Cardiac septum (tissue), 1 donor: ENCODE measurements around the gene FUZ. TPM values are rescaled to one million over a fixed set of nuclear protein-coding genes. Genes with fewer than 3 reads are reported as not detected.

Source experiments
- DNase-seq: peaks from one replicate; pipeline ENCODE4 v3.0.0-alpha.2; 2020; ENCODE audit warnings: low spot score
- intact Hi-C: fragments of 100-400 bp; cut with DNase I; formaldehyde crosslinking; loops from one replicate; pipeline ENCODE4 v1.14.0; 2022
- total RNA-seq: library from RNA; stranded (reverse); fragmentation: NEBNext Ultra II Directional; extraction: Animal tissue kit (Norgen Biotek cat#: 25700); gene quantifications from one replicate; pipeline ENCODE4 v1.2.1, GENCODE V29; 2021
- donor health status: DM: no; HTN: no; CAD: no.

Gene FUZ
- total RNA-seq, 1 donor from 2014 or later = 13.7 TPM

DNA sequence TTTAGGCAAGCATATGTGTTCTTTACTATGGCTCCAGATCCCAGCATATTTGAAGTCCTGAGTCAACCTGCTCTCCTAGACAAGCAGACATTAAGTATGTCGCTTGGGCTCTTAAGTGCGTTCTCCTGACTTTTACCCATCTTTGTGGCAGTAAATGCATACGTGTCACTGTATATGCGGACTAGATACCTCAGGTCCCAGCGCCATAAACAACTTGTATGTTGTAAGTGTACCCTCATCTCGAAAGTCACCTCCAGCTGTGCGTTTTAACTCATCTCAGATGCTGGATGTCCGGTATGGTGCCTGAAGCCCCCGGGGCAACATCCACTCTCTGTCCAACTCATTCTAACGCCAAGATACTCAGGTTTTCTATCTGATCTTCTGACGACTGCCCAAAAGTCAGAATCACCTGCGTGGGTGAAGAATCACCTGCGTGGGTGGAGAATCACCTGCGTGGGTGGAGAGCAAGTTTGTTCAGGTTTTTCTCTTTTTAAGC, 39.6 kb upstream of the FUZ start:
- DNase-seq = no peak
- intact Hi-C loops = no loop called here

DNA sequence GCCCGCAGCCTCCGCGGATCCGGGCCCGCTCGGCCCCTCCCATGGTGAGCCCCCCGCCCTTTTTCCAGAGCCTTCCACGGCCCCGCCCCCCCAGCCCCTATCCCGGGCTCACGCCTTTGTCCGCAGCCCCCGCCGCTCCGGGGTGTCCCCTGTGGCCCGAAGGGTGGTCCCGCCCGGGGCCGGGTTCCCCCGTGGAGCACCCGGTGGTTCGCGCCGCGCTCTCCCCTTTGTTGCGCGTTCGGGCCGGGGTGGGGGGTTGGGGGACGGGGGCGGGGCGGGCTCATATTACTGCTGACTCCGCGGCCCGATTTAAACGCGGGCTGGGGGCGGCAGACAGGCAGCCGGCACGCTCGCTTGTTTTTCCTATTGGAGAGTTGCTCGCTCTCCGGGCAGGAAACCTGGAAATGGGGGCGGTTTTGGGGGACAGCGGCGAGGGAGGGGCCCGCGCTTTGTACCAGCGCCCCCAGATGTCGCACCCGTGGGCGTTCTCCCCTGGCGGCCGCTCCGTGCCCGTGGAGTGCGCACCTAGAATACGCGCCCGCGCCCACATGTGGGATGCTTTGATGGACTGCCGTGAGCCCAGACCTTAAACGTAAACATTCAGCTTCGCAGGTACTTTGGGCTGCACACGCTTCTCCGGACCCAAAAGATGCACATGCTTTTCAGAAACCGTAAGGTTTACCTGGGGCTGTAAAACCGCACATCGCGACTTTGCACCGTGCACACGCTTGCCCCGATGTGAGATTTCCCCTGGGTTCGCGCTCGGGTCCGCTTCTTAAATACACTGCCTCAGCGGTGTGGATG, 38.6 kb upstream of the FUZ start:
- intact Hi-C loops = loop anchor here (2.0 kb wide), 1 partner anchor 39 kb away; the partner anchor contains the start of gene FUZ
- no peak for DNase-seq

DNA sequence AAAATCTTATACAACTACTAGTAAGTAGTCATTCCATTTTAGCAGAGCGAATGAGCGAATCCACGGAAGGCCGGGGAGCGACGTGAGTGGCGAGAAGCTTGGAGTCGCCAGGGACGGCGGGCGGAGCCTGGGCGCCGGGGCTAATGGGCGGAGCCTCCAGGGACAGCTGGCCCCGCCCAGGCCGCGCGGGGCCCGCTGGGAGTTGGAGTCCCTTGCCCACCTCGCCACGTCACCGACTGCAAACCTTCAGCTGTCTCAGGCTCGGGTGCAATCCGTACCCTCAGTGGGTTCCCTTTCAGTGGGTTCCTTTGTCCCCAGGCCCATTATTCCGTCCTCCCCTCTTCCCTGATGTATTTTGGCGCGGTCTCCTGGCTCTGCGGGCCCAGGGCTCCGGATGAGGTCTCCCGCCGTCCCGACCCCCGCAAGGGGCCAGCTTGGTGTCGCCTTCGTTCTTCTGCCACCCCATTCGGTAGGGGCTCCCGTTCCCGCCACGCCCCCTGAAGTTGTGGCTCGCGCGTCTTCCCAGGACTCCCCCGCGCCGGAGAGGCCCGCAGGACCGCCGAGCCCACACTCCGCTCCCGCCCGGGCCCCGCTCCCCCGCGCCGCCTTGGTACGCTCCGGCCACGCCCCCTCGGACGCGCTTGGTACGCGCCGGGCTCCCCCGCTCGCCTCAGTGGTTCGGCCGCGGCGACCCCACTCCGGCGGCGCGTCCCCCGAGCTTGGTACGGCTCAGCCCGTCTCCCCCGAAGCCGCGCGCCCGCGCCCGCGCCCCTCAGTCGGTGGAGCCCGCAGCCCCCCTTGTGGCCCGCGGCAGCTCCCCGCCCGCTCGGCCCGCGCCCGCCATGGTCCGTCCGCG, 37.6 kb upstream of the FUZ start, which contains the start of gene PTOV1:
Gene PTOV1, plus strand, starts transcription at position 673 of the 856 bp plus-strand sequence.
- intact Hi-C loops = loop anchor here (2.0 kb wide), 1 partner anchor 38 kb away; the partner anchor contains the start of gene FUZ
- peak; percentile 97 for DNase-seq

DNA sequence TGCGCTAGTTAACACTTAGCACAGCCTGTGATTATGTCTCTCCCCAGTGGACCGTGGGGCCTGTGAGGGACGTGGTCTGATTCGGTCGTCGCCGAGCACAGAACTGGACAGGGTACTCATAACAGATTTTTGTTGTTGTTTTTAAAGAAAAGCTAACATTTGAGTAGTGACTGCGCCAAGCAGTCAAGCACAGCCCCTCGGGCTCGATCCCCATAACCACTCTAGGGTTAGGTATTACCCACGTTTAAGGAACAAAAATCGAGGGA, 37.1 kb upstream of the FUZ start:
- no peak for DNase-seq
- intact Hi-C loops = loop anchor here (2.0 kb wide), 1 partner anchor 37 kb away; the partner anchor contains the start of gene FUZ

DNA sequence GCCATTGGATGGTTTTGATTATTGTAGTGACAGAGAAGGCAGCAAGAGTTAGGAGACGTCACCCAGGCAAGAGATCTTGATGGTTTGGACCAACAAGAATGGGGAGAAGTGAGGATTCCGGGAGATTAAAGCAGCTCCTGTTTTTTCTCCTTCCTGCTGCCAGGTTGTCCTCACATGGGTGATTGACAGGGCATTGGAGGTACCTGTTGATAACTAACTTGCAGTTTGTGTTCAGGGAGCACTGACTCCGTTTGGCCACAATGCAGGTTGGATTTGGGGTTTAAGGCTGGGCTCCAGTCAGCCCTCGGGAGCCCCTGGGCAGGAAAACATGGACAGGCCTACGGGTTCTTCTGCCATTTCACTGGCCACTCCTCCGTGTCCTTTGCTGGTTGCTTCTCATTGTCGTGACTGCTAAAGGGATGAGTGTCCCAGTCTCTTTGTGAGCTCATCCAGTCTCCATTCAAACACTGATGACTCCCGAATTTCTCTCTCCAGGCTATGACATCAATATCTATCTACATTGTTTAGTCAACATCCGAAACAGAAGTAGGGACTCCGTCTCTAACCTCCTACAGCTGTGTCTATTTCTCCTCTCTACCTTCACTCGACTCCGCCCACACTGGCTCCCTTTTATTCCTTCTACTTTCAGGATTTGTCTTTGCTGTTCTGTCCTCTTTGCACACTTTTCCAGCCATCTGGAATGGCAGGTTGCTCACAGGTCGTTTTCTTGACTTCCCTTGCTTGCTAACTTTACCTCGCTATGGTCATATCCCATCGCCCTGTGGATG, 36.5 kb upstream of the FUZ start:
- intact Hi-C loops = loop anchor here (2.0 kb wide), 1 partner anchor 37 kb away; the partner anchor contains the start of gene FUZ
- no peak for DNase-seq

DNA sequence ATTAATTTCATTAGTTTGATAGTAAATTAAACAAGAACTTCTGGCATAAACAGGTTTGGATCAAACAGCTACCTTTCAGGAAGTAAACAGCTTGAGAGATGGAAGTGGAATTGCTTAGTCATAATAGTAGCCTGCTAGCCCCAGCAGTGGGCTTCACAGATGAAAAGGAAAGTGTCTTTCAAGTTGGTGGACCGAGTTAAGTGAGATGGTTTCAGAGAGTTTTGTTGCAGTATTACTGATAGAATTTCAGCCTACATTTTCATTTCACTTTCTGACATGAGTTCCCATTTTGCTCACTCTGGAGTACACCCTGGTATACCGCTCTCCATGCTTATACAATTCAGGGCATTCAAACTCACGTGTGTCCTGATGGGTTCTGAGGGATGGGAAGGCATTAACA, 35.8 kb upstream of the FUZ start:
- intact Hi-C loops = no loop called here
- no peak for DNase-seq

DNA sequence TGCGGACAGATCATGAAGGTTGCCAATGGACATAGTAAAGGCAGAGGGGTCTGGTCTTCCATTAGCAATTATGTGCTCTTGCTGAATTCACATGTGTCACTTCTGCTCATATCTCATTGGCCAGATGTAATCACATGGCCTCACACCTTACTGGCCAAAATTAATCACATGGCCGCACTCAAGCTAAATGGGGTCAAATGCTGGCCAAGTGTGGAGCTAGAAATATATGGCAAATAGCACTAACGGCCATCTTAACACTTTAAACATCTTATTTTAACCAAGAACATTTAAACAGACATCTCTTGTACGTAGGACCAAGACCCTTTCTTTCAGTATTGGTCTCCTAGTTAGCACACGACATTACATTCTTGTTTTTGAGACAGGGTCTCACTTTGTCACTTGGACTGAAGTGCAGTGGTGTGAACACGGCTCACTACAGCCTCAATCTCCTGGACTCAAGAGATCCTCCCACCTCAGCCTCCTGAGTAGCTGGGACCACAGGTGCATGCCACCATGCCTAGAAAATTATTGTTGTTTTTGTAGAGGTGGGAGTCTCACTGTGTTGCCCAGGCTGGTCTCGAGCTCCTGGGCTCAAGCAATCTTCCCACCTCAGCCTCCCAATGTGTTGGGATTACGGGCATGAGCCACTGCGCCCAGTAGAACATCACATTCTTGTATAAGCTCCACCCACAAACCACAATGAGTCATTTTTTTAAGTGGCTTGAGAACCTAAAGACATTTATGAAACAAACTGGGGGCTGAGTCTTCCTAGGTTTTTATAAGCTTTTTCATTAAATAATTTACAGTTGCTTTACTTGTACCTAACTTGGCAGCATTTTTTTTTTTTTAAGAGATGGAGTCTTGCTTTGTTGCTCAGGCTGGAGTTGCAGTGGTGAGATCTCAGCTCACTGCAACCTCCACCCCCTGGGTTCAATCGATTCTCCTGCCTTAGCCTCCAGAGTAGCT, 34.9 kb upstream of the FUZ start:
- intact Hi-C loops = no loop called here

DNA sequence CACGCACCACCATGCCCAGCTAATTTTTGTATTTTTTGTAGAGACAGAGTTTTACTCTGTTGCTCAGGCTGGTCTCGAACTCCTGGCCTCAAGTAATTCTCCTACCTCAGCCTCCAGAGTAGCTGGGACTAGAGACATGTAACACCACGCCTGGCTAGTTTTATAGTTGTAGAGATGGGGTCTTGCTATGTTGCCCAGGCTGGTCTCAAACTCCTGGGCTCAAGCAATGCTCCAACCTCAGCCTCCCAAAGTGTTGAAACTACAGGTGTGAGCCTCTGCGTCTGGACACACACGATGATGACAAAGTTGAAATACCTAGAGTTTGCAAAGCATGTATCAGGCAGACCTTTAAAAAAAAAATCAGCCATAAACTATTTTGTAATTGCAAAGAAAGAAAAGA, 33.3 kb upstream of the FUZ start:
- intact Hi-C loops = no loop called here
- DNase-seq = no peak

More for the DNA sequence above, 34.9 kb upstream of the FUZ start:
- no peak for DNase-seq

DNA sequence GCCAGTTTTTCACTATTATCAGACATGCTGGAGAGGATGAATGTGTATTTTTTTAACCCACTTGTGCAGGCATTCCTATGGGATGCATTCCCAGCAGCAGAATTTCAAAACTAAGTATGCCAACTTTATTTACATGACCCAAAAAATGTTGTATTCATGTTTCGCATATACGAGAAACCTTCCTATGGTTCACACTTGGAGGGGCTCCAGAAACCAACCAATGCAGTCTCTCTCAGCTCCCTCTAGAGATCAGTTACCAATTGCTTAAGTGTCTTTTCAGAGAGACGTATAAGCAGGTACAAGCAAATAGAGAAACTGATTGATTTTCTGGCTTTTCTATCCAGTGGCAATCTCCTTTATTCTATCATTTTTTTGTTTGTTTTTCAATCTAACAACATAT, 32.3 kb upstream of the FUZ start:
- no peak for DNase-seq
- intact Hi-C loops = no loop called here

DNA sequence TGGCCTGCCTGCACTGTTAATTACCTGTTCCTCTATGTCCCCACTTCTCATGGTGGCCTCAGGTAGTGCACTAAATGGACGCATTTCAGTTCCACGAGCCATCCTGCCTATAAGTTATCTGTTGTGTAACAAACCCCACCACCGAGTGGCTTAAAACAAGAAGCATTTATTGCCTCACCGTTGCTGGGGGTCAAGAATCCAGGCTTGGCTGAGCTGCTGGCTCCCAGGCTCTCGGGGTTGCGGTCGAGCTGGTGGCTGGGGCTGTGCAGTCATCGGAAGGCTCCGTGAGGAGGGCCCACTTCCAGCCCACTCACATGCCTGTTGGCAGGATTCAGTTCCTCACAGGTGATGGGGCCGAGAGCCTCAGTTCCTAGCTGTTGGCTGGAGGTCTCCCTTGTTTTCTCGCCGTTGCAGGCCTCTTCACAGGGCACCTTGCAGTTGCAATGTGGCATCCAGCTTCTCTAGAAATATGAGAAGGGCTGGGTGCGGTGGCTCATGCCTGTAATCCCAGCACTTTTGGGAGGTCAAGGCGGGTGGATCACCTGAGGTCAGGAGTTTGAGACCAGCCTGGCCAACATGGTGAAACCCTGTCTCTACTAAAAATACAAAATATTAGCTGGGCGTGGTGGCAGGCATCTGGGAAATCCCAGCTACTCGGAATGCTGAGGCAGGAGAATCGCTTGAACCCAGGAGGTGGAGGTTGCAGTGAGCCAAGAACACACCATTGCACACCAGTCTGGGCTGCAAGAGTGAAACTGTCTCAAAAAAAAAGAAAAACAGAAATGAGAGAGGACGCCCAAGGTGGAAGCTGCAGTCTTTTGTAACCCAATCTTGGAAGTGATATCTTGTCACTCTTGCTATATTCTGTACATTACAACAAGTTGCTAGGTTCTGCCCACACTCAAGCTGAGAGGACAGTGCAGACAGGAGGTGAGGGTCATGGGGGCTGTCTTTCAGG, 31.3 kb upstream of the FUZ start:
- intact Hi-C loops = no loop called here
- no peak for DNase-seq

DNA sequence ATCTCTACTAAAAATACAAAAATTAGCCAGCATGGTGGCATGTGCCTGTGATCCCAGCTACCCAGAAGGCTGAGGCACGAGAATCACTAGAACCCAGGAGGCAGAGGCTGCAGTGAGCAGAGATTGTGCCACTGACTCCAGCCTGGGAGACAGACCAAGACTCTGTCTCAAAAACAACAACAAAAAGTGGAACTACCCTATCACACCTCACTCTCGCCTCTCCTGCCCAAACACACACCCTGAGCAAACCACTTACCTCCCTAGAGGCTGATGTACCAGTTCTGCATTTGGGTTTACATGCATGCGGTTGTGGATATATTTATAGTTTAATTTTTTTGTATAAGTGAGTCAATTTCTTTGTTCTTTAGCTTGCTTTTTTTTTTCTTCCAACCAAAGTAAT, 30.2 kb upstream of the FUZ start:
- intact Hi-C loops = no loop called here
- DNase-seq = no peak

DNA sequence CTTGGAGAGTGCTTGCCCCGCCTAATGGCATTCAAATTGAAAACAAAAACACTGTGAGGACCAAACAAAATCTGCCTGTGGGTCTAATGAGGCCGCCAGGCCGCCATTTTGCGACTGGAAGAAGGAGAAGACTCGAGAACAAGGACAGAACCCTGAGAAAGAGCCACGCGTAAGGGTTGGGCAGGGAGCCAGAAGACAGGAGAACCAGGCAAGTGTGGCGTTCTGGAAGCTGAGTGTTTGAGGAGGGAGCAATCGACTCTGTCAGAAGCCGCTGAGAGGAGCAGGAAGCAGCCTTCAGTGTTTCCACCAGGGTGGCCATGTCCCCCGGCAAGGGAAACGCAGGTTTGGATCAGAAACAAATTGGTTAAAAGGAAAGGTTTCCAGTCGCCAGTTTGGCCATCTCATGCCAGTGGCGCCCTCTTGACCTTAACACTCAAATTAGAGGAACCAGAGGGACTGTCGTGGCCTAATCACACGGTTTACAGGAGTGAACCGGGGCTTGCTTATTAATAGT, 27.7 kb upstream of the FUZ start:
- intact Hi-C loops = no loop called here
- no peak for DNase-seq

DNA sequence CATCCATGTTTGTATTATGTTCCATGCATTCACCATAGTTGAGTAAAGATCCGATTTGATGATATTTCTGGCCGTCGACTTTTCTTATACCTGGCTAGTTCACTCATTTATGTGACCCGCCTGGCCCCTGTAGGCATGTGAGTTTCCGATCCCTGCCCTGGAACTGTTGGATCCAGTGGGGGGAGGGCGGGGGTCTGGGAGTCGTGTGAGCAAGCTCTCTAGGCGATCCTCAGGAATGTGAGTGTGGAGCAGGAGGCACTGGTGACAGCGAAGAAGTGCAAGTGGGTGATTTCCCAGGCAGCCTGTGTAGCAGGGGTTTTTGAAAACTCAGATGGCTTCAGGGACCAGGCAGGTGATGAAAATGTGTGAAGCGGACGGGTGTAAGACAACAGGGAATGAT, 27.2 kb upstream of the FUZ start:
- intact Hi-C loops = no loop called here
- no peak for DNase-seq

DNA sequence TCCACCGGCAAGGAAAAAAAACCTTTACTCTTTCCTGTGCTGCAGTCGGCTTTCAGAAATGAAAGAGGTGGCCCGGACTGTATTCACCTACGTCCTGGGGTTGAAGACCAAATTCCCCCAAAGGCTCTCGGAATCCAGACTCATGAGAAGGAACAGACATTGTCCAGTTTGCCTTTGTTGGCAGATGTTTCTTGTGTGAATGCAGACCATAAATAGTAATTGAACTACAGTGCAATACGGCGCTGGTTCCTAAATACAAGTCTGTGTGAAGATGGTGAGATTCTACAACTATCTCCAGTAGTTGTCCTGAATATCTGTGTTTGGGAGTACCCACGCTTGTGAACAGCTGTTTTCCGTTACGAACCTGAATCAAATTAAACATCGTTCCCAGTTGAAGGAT, 26.6 kb upstream of the FUZ start:
- DNase-seq = no peak
- intact Hi-C loops = no loop called here

DNA sequence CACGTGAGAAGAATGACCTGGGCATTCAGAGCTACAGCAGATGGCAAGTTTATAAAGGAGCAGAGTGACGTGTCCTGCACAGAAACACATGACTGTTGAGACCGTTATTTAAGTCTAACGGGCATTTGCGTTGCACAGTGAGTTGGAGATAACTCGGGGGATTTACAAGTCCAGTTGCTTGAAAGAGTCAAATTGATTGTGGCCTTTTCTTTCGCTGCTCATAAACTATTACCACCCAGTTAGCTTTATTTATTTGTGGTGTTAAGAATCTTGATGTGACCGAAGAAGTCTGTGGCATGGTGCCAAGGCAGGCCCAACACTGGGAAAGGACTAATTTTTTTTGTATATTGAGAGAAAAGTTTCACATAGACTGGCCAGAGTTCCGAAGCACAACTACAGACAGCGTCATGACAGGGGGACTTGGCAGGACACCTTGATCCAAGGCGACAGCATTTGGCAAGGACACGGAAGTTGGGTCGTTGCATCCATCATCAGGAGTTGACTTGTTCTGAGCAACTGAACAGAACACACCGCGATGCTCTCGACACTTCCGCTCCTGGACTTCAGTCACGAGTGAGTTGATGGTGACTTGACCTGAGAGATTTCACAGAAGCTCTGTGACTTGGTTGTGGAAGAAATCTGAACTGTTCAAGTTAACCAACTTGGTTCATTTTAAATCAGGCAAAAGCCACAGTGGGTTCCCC, 25.9 kb upstream of the FUZ start:
- intact Hi-C loops = no loop called here
- no peak for DNase-seq

DNA sequence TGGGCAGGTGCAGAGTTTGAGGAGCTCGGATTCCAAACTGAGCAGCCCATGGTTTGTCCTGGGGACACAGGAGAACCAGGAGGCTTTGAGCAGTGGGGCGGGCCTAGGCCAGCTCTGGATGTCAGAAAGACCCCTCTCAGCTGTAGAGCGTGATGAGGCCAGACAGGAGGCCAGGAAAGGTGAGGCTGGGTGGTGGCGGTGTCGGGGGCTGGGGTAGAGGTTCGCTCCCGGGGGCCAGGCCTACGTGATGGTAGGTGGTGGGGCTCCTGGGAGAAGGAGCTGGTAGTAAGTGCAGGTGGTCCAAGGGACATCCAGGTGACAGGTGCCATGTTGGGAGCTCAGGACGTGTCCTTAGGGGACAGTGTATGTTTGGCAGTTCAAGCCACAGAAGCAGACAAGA, 24.3 kb upstream of the FUZ start:
- DNase-seq = no peak
- intact Hi-C loops = no loop called here

DNA sequence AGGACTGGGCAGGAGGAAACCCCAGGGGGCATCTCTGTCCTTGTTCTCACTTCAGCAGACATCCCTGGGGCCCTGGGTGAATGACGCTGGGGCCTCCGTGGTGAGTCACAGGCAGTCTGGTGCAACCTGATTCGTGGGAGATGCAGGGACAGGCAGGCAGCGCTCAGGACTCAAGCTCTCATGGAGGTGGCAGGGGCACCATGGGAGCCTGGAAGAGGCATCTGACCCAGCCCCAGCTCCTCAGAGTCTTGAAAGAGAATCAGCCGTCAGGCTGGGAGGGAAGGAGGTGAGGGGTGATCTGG, 23.9 kb upstream of the FUZ start:
- intact Hi-C loops = no loop called here
- DNase-seq = no peak
